ENCODE measurements around the gene GPR135. TPM values are rescaled to one million over a fixed set of nuclear protein-coding genes. Genes with fewer than 3 reads are reported as not detected.

Gene GPR135
- total RNA-seq, 2 experiments from 2014 or later = 0.51 to 0.74 TPM

DNA sequence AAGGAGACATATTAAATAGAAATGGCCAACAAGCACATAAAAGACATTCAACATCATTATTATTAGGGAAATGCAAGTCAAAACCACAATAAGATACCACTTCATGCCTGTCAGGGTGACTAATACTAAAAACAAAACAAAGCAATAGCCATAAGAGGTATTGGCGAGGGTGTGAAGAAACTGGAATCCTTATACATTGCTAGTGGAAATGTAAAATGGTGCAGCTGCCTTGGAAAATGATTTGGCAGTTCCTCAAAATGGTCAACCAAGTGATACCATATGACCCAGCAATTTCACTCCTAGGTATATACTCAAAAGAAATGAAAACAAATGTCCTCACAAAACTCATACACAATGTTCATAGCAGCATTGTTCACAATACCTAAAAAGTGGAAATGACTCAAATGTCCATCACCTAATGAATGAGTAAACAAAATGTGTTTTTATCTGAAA is 27.0 kb downstream of the GPR135 start:
- no peak overlapping the region for H3K27ac Mint-ChIP-seq
- no peaks in the 10 kb centered on the region for H3K27me3 Mint-ChIP-seq
- H3K36me3 Mint-ChIP-seq = no peaks in the 10 kb centered on the region
- ChIA-PET POLR2A (no interaction called here), CTCF (interaction anchor here (0.6 kb wide), 1 partner anchor 144 kb away, joined by 3 read pairs; no protein-coding TSS in a partner anchor)
- H3K9me3 Mint-ChIP-seq = no peaks in the 10 kb centered on the region
- no peak for DNase-seq
- intact Hi-C loops (cut with micrococcal nuclease) = no loop called here
- no peaks in the 10 kb centered on the region for H3K4me1 Mint-ChIP-seq (ENCODE audit: low read depth)
- no peak overlapping the region for H3K4me3 Mint-ChIP-seq

DNA sequence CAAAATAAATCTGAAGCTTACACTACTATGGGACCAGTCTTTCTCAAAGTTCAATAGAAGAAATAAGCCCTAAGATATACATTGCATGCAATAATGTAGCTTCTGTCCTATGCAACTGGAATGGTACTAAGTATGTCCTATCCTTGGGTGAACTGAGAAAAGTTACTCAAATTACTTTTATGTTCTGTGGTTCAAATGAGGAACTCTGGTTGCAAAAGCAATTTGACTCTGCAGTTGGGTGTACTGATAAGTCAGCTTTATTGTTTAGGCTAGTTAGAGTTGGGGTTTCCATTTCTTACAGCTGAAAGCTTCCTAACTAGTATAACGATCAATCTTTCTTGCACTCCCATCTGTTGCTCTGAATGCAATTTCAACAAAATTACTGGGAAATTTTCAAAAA is 29.2 kb downstream of the GPR135 start:
- POLR2A ChIA-PET = no interaction called here
- Mint-ChIP-seq H3K4me1 (ENCODE audit: low read depth) (no peaks in the 10 kb centered on the region), H3K4me3 (no peak overlapping the region), H3K9me3 (no peaks in the 10 kb centered on the region), H3K27ac (no peak overlapping the region), H3K36me3 (no peaks in the 10 kb centered on the region), H3K27me3 (no peaks in the 10 kb centered on the region)
- CTCF ChIA-PET = interaction anchor here (1.2 kb wide), 2 partner anchors 8 to 307 kb away, joined by 3 to 4 read pairs; no protein-coding TSS in a partner anchor
- no peak for DNase-seq
- intact Hi-C loops (cut with micrococcal nuclease) = no loop called here

DNA sequence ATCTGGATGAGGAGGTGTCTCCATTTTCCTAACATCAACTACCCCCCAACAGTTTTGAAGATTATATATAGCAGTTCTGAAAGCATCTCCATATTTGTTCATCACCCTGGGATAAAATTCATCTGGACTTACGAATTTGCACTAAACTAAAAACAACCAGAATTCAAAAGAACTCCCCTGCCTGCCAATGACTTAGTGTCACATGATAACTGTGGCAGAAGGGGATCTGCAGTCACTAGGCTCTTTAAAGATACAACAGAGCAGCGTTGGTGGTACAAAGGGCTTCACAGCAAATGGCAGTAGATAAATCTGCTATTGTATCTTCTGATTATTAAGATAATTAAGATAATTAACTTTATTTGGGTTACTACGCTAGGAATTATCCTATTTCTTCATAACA is 30.1 kb downstream of the GPR135 start:
- no peak overlapping the region for H3K27ac Mint-ChIP-seq
- H3K4me1 Mint-ChIP-seq (ENCODE audit: low read depth) = no peaks in the 10 kb centered on the region
- no peaks in the 10 kb centered on the region for H3K27me3 Mint-ChIP-seq
- H3K4me3 Mint-ChIP-seq = no peak overlapping the region
- intact Hi-C loops (cut with micrococcal nuclease) = no loop called here
- POLR2A ChIA-PET = no interaction called here
- H3K9me3 Mint-ChIP-seq = no peaks in the 10 kb centered on the region
- CTCF ChIA-PET = interaction anchor here (1.1 to 1.2 kb wide), 2 partner anchors 142 to 306 kb away, joined by 3 to 4 read pairs; partner anchors contain the start of gene CCDC175
- H3K36me3 Mint-ChIP-seq = no peaks in the 10 kb centered on the region
- no peak for DNase-seq

DNA sequence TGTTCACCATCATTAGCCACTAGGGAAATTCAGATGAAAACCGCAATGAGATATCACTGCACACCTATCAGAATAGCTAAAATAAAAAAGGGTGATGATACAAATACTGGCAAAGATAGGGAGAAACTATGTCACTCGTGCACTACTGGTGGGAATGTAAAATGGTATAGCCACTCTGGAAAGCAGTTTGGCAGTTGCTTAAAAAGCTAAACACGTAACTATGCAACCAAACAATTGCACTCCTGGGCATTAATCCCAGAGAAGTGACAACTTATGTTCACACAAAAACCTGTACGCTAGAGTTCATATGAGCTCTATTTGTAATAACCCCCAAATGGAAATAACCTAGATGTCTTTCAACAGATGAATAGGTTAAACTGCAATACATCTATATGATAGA is 35.4 kb downstream of the GPR135 start:
- Mint-ChIP-seq H3K27me3 (peaks cover 4% of the 10 kb centered on the region), H3K9me3 (no peaks in the 10 kb centered on the region), H3K4me3 (no peak overlapping the region), H3K36me3 (no peaks in the 10 kb centered on the region), H3K4me1 (ENCODE audit: low read depth) (peaks cover 3% of the 10 kb centered on the region), H3K27ac (no peak overlapping the region)
- POLR2A ChIA-PET = no interaction called here
- CTCF ChIA-PET = no interaction called here
- intact Hi-C loops (cut with micrococcal nuclease) = loop anchor here (5.0 kb wide), 1 partner anchor 302 kb away; no protein-coding TSS in a partner anchor
- DNase-seq = no peak

DNA sequence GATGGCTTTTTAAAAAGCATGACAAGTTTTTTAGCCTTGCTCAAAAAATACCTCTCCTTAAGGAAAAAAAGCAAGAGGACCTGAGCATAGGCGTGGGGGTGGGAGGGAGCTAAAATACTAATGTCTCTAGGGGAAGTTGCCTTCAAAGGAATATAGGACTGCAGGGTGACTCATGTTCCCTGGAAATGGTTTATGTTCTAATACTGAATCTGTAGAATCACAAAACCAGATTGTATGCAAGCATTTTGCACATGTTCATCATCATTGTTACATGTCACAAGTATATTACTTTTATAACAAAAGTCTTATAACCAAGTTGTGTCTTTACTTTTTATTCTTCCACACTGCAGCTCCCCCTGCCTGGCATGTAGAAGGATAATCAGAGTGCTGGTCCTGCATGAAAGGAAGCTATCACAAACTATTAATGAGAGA is 36.6 kb downstream of the GPR135 start:
- H3K4me1 Mint-ChIP-seq (ENCODE audit: low read depth) = peaks cover 3% of the 10 kb centered on the region
- no peaks in the 10 kb centered on the region for H3K9me3 Mint-ChIP-seq
- CTCF ChIA-PET = no interaction called here
- H3K27ac Mint-ChIP-seq = no peak overlapping the region
- H3K36me3 Mint-ChIP-seq = no peaks in the 10 kb centered on the region
- POLR2A ChIA-PET = no interaction called here
- H3K4me3 Mint-ChIP-seq = no peak overlapping the region
- peaks cover 5% of the 10 kb centered on the region for H3K27me3 Mint-ChIP-seq
- DNase-seq = peak; percentile 10
- intact Hi-C loops (cut with micrococcal nuclease) = loop anchor here (5.0 kb wide), 1 partner anchor 301 kb away; no protein-coding TSS in a partner anchor

DNA sequence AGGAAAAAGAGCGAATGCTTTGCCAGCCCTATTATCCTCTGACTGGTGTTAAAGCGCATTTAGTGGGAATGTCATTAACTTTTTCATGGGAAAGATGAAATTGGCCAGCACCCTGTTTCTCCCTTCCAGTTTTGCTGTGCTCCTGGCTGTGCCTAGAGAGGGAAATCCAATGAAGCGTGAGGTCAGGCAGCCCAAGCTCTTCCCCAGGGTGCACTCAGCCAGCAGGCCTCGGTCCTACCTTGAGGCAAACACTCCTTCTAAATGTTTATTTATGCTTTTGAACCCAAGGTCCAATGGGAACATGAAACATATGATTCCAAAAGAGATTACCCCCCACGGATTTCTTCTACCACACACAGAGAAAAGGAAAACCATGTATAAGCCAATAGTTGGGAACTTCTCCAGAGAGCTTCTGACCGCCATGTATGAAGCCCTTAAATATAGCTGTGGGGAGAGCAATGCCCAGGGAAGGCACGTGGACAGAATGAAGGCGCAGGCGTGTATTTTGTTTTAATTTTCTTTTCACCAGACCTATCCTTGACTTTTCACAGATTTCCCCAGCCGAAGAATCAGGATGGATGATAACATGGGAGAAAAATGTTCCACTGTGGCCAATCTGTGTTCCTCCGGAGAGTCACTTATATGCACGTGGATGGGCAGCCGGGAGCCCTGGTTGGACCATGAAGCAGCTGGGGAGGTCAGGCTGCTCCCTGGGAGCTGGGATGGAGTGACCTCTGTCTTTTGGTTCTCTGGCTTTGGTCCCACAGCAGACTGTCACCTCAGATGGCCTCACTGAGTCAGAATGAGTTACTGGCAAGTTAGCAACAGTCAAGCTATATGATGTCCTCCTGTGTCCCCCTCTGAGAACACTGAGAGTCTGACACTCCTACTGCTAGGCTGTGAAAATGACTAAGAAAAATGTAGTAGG is 37.3 kb downstream of the GPR135 start:
- H3K36me3 Mint-ChIP-seq = no peaks in the 10 kb centered on the region
- CTCF ChIA-PET = no interaction called here

DNA sequence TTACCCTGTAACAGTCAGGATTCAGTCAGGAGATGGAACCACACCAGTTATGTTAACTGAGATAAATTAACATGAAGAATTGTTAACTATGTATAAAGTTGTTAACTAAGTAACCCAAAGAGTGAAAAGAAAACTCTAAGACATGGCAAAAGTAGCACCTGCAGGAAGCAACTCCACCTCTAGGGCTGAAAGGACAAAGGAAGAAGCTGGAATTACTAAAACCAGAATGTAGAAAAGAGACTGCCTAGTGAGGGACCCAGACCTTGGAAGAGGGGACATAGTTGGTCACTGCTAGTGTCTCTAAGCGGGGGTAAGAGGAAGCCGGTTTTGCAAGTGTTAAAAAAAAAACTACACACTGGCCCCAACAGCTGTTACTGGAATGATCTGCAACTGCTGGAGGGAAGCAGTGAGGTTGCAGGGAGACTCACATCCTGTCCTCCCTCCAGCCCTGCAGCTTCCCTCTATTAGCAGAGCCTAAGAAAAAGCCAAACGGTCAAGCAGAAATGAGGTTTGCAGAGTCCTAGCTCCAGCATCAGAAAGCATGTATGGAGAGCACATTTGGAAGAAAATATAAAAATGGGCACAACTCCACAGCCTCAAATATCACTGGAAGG is 39.8 kb downstream of the GPR135 start:
- Mint-ChIP-seq H3K4me3 (no peak overlapping the region), H3K4me1 (ENCODE audit: low read depth) (peaks cover 3% of the 10 kb centered on the region), H3K36me3 (no peaks in the 10 kb centered on the region), H3K27me3 (peaks cover 8% of the 10 kb centered on the region), H3K9me3 (no peaks in the 10 kb centered on the region), H3K27ac (no peak overlapping the region)
- DNase-seq = no peak
- CTCF ChIA-PET = no interaction called here
- intact Hi-C loops (cut with micrococcal nuclease) = loop anchor here (5.0 kb wide), 1 partner anchor 298 kb away; no protein-coding TSS in a partner anchor
- POLR2A ChIA-PET = no interaction called here

More for the DNA sequence above, 37.3 kb downstream of the GPR135 start:
- intact Hi-C loops (cut with micrococcal nuclease) = loop anchor here (5.0 kb wide), 1 partner anchor 301 kb away; no protein-coding TSS in a partner anchor
- Mint-ChIP-seq H3K9me3 (no peaks in the 10 kb centered on the region), H3K4me1 (ENCODE audit: low read depth) (peaks cover 3% of the 10 kb centered on the region), H3K27ac (no peak overlapping the region), H3K4me3 (no peak overlapping the region), H3K27me3 (peaks cover 8% of the 10 kb centered on the region)
- POLR2A ChIA-PET = no interaction called here
- no peak for DNase-seq

DNA sequence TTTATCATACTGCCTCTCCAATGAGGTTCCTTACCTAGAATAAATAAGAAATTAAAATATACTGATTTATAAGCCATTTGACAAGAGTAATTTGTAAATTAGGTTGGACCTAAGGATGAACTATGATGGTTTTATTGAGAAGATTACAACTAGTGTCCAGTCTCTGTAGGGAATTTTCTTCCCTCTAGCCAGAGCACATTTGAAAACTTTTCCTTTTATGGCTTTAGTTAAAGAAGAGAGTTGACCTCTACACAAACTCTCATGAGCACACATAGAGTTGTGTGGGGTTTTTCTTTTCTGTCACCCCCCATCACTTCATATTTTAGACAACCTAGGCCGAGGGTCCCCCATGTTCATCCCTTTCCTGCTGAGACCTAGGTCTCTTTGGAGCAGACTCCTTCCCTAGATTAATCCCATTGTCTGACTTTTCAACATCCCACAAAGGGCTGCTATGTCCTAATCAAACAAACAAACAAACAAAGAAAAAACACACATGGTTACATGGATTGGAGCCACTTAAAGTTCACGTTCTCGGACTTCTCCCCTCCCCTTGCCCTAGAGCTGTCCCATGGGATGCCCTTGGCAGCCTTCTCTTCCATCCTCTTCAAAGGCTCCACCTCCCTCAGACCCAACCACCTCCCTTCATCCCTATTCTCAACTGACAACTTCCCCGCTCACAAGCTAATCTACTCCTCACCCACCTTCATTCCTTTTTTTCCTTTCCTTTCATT is 40.7 kb downstream of the GPR135 start:
- Mint-ChIP-seq H3K4me3 (no peak overlapping the region), H3K27ac (no peak overlapping the region), H3K4me1 (ENCODE audit: low read depth) (peaks cover 3% of the 10 kb centered on the region), H3K36me3 (no peaks in the 10 kb centered on the region), H3K9me3 (no peaks in the 10 kb centered on the region), H3K27me3 (peaks cover 8% of the 10 kb centered on the region)
- ChIA-PET POLR2A (no interaction called here), CTCF (interaction anchor here (1.4 kb wide), 1 partner anchor 295 kb away, joined by 4 read pairs; no protein-coding TSS in a partner anchor)
- DNase-seq = no peak
- intact Hi-C loops (cut with micrococcal nuclease) = loop anchor here (5.0 kb wide), 1 partner anchor 297 kb away; no protein-coding TSS in a partner anchor

DNA sequence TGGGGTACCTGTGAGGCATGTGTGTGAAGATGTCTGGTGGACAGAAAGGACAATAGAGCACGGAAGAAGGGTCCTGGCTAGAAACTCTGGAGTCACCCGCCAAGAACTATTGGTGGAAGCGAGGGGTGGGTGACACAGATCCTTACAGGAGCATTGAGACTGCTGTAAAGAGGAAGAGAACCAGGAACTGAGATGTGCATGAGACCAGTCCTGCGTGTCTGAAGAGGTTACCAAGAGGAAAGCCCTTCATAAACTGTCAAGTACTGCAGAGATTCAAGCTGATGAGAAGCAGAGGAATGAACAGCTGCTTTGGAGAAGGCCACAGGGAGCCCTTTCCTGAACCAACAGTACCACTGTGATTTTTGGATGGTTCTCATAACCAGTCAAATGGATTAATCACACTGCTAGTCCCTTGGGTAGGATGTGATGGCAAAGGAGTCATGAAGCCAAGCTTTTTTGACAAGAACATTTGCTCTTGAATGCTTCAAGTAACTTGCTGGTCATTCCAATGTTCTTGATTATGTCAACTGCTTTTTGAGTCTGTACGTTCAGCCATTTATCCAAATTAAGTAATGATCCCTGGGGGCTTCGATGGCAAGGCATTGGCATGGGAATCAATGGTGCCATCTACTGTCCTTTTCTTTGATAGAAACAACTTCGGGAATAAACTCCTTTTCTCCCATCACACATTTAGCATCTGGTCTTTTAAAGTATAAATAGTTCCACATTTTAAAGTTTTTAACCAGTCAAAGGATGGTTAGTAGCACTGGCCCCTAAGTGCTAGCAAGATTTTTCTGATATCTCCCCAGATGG is 42.9 kb downstream of the GPR135 start:
- Mint-ChIP-seq H3K27ac (no peak overlapping the region), H3K9me3 (no peaks in the 10 kb centered on the region), H3K4me3 (no peak overlapping the region), H3K36me3 (no peaks in the 10 kb centered on the region), H3K27me3 (peaks cover 8% of the 10 kb centered on the region), H3K4me1 (ENCODE audit: low read depth) (no peaks in the 10 kb centered on the region)
- intact Hi-C loops (cut with micrococcal nuclease) = no loop called here
- ChIA-PET POLR2A (no interaction called here), CTCF (no interaction called here)
- no peak for DNase-seq

DNA sequence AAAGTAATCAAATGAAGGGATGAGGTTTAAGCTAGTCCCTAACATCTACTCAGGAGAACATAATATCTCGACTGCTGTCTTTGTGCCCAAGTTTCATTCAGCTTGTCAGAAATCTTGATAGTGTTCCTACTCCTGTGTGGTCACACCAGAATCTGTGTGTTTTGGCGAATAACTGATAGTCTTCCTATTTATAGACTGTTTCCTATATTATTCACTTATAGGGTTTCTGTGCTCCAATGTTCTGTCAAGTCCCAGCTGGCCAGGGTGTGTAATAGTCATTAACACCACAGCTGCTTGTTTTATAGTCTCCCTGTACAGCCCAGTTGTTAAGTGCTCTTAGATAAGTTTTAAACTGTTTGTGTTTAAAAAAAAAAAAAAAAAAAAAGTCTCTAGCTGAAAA is 45.9 kb downstream of the GPR135 start:
- Mint-ChIP-seq H3K27ac (no peak overlapping the region), H3K4me3 (no peak overlapping the region), H3K9me3 (no peaks in the 10 kb centered on the region), H3K36me3 (no peaks in the 10 kb centered on the region), H3K4me1 (ENCODE audit: low read depth) (no peaks in the 10 kb centered on the region), H3K27me3 (peaks cover 3% of the 10 kb centered on the region)
- ChIA-PET CTCF (no interaction called here), POLR2A (no interaction called here)
- no peak for DNase-seq
- intact Hi-C loops (cut with micrococcal nuclease) = no loop called here

DNA sequence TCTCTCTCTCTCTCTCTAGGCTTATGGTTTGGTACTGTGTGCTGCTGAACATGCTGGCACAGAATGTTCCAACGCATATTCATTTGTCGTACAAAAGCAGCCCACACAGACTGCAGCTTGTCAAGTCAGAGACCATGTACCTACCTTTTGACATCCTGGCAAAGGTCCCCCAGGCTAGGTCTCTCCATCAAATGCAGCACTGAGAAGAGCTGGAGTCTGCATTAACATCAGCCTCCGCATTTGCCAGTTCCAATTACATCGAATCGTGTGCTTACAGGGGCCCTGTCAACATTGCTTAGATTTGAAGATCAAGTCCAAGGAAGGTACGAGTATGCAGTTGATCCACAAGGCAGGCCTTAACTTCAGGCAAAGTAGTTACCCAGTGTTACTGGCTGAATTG is 47.9 kb downstream of the GPR135 start:
- ChIA-PET POLR2A (no interaction called here), CTCF (no interaction called here)
- H3K4me1 Mint-ChIP-seq (ENCODE audit: low read depth) = no peaks in the 10 kb centered on the region
- no peaks in the 10 kb centered on the region for H3K36me3 Mint-ChIP-seq
- no peak overlapping the region for H3K27ac Mint-ChIP-seq
- intact Hi-C loops (cut with micrococcal nuclease) = no loop called here
- no peaks in the 10 kb centered on the region for H3K9me3 Mint-ChIP-seq
- H3K4me3 Mint-ChIP-seq = no peak overlapping the region
- DNase-seq = no peak
- peaks cover under 1% of the 10 kb centered on the region for H3K27me3 Mint-ChIP-seq

Measured in activated CD4-positive, alpha-beta memory T cell treated with anti-CD3 and anti-CD28 coated beads for 36 hours (primary cell).